SK-N-SH (cell line): ENCODE data around the gene CCL26. TPM values are rescaled to one million over a fixed set of nuclear protein-coding genes. Genes with fewer than 3 reads are reported as not detected.
"Not testable (repeated sequence)": the region's sequence is repeated elsewhere in the genome, so short reads cannot be mapped to it uniquely, and the experiment has no call there.

Source experiments
- CTCF ChIA-PET: fragments of 300-600, 350-600 bp; formaldehyde crosslinking; extraction: SDS; loops from one replicate; lab custom pipeline; 2021; lab: Yijun Ruan, JAX
- POLR2A ChIA-PET: fragments of 350-600 bp; sonication (Branson Sonifier 250); formaldehyde crosslinking; extraction: SDS; loops from one replicate; lab custom pipeline; 2020; ENCODE audit warnings: antibody characterized with exemption, inconsistent platforms; lab: Yijun Ruan, JAX
- DNase-seq: peaks from one replicate; pipeline ENCODE4 v3.0.0; 2012
- H2AFZ ChIP-seq: fragments of 200-600 bp; sonication (generic); 2 replicates; pipeline ENCODE4 v1.8.1; 2016; ENCODE audit warnings: antibody characterized with exemption, mild to moderate bottlenecking, low read depth
- H3F3A ChIP-seq: fragments of 200-600 bp; sonication (generic); replicated peaks from 2 replicates; pipeline ENCODE3; 2016; ENCODE audit warnings: antibody characterized with exemption, mild to moderate bottlenecking; ENCODE audit not compliant: insufficient read depth
- H3K27ac ChIP-seq, 2 experiments: fragments of 200-500 bp in 1 of 2; fragments of 200-600 bp in 1 of 2; sonication (Bioruptor generic) in 1 of 2; sonication (generic), shearing (Covaris generic) in 1 of 2; 2 replicates each; pipeline versions ENCODE4 v1.5.1 to v1.6.1; 2014 to 2016; ENCODE audit warnings: low read depth in 2 of 2, inconsistent platforms in 1 of 2, low read length in 1 of 2, mild to moderate bottlenecking in 1 of 2, mixed read lengths in 1 of 2
- H3K27me3 ChIP-seq: fragments of 200-600 bp; sonication (generic), shearing (Covaris generic); 2 replicates; pipeline ENCODE4 v1.6.1; 2016; ENCODE audit warnings: mixed run types; ENCODE audit not compliant: insufficient read depth
- H3K36me3 ChIP-seq, 2 experiments: fragments of 200-500 bp in 1 of 2; fragments of 200-600 bp in 1 of 2; sonication (Bioruptor generic) in 1 of 2; sonication (generic) in 1 of 2; replicated peaks in 1 of 2; 2 replicates each; pipeline versions ENCODE3 to v1.5.1; 2014 to 2016; ENCODE audit warnings: low read length in 1 of 2, mild to moderate bottlenecking in 1 of 2; ENCODE audit not compliant: insufficient read depth in 2 of 2, control insufficient read depth in 1 of 2
- H3K4me1 ChIP-seq, 2 experiments: fragments of 200-500 bp in 1 of 2; fragments of 200-600 bp in 1 of 2; sonication (Bioruptor generic) in 1 of 2; sonication (generic), shearing (Covaris generic) in 1 of 2; 2 replicates each; pipeline versions ENCODE4 v1.5.1 to v1.6.1; 2014 to 2016; ENCODE audit warnings: low read depth in 1 of 2, low read length in 1 of 2, mixed run types in 1 of 2; ENCODE audit not compliant: insufficient read depth in 2 of 2, control insufficient read depth in 1 of 2
- H3K4me2 ChIP-seq: fragments of 200-600 bp; sonication (generic), shearing (Covaris generic); 2 replicates; pipeline ENCODE4 v1.6.1; 2017; ENCODE audit warnings: mixed run types
- H3K4me3 ChIP-seq, 2 experiments: fragments of 200-500 bp in 1 of 2; fragments of 200-600 bp in 1 of 2; sonication (Bioruptor generic) in 1 of 2; sonication (generic), shearing (Covaris generic) in 1 of 2; 2 replicates each; pipeline versions ENCODE4 v1.5.1 to v1.8.1; 2014 to 2016; ENCODE audit warnings: low read depth in 2 of 2, inconsistent platforms in 1 of 2, low read length in 1 of 2, mild to moderate bottlenecking in 1 of 2, mixed read lengths in 1 of 2, moderate library complexity in 1 of 2
- H3K79me2 ChIP-seq: fragments of 200-600 bp; sonication (generic); 2 replicates; pipeline ENCODE4 v1.8.1; 2017; ENCODE audit warnings: mild to moderate bottlenecking; ENCODE audit not compliant: insufficient read depth
- H3K9ac ChIP-seq: fragments of 200-600 bp; sonication (generic); 2 replicates; pipeline ENCODE4 v1.6.1; 2017; ENCODE audit warnings: mixed run types
- H3K9me2 ChIP-seq: fragments of 200-600 bp; sonication (generic); 2 replicates; pipeline ENCODE4 v1.6.1; 2017; ENCODE audit warnings: mixed run types
- H3K9me3 ChIP-seq: fragments of 200-600 bp; sonication (generic); 2 replicates; pipeline ENCODE4 v1.6.1; 2017; ENCODE audit warnings: mixed run types, mild to moderate bottlenecking, moderate library complexity
- H4K20me1 ChIP-seq: fragments of 200-600 bp; sonication (generic); 2 replicates; pipeline ENCODE4 v1.6.1; 2017; ENCODE audit warnings: mild to moderate bottlenecking, mixed run types; ENCODE audit not compliant: insufficient read depth
- CTCF ChIP-seq: fragments of 200-600 bp; sonication (generic); IDR thresholded peaks from 2 replicates; pipeline ENCODE4 v1.6.1; 2017; ENCODE audit warnings: antibody characterized with exemption, mild to moderate bottlenecking, moderate library complexity
- EZH2phosphoT487 ChIP-seq: fragments of 200-600 bp; sonication (generic); IDR thresholded peaks from 2 replicates; pipeline ENCODE4 v1.6.1; 2017; ENCODE audit warnings: low read depth, mixed run types, mild to moderate bottlenecking, antibody characterized with exemption, moderate library complexity, borderline replicate concordance
- FOXJ3 ChIP-seq: sonication (generic); formaldehyde crosslinking; IDR thresholded peaks from 2 replicates; pipeline ENCODE4 v1.5.1; 2020; ENCODE audit warnings: mild to moderate bottlenecking, missing genetic modification reagents
- IRF3 ChIP-seq: fragments of 150-350 bp; IDR thresholded peaks from 2 replicates; pipeline ENCODE4 v1.6.1; 2016; ENCODE audit warnings: mild to moderate bottlenecking, low read depth, low read length
- MAX ChIP-seq: IDR thresholded peaks from 2 replicates; pipeline ENCODE4 v1.4.0; 2012; ENCODE audit warnings: low read depth
- MEF2A ChIP-seq: IDR thresholded peaks from 2 replicates; pipeline ENCODE4 v1.4.0; 2012; ENCODE audit warnings: low read depth, borderline replicate concordance
- NFIC ChIP-seq: IDR thresholded peaks from 2 replicates; pipeline ENCODE4 v1.4.0; 2012; ENCODE audit warnings: borderline replicate concordance
- POLR2AphosphoS5 ChIP-seq: IDR thresholded peaks from 2 replicates; pipeline ENCODE4 v1.6.1; 2012; ENCODE audit warnings: low read depth, low read length
- RAD21 ChIP-seq: IDR thresholded peaks from 2 replicates; pipeline ENCODE4 v1.6.1; 2012; ENCODE audit warnings: mild to moderate bottlenecking, low read length
- RFX5 ChIP-seq: IDR thresholded peaks from 2 replicates; pipeline ENCODE4 v1.6.1; 2012; ENCODE audit warnings: mild to moderate bottlenecking, improper control_type of control experiment, low read length
- RXRA ChIP-seq: IDR thresholded peaks from 2 replicates; pipeline ENCODE4 v1.4.0; 2012; ENCODE audit warnings: low read depth, mild to moderate bottlenecking, borderline replicate concordance
- SIN3A ChIP-seq: IDR thresholded peaks from 2 replicates; pipeline ENCODE4 v1.6.1; 2012; ENCODE audit warnings: low read depth, mild to moderate bottlenecking, low read length, moderate library complexity, borderline replicate concordance
- TCF12 ChIP-seq: IDR thresholded peaks from 2 replicates; pipeline ENCODE4 v1.4.0; 2012
- USF1 ChIP-seq: IDR thresholded peaks from 2 replicates; pipeline ENCODE4 v1.4.0; 2012; ENCODE audit warnings: low read depth, borderline replicate concordance
- USF2 ChIP-seq: fragments of 150-350 bp; IDR thresholded peaks from 2 replicates; pipeline ENCODE4 v1.6.1; 2017; ENCODE audit warnings: antibody characterized with exemption, low read length, low read depth, borderline replicate concordance
- WGBS: methylation state at CpG from one replicate; pipeline ENCODE4 v1.1.6; 2017; ENCODE audit warnings: low lambda C conversion rate; 5-methylcytosine and 5-hydroxymethylcytosine counted together
- polyA plus RNA-seq, 3 experiments: library from polyadenylated mRNA; depleted of rRNA; stranded (reverse); fragments of >200 nt; gene quantifications; 2 replicates each; pipeline ENCODE4 v1.2.3, GENCODE V29; 2012

The CCL26 gene
- polyA plus RNA-seq, 1 of the 3 experiments (the other 2 are of a cell fraction), result not detected

- H3K4me2 ChIP-seq, POLR2A ChIA-PET: not testable (repeated sequence)
- CTCF ChIA-PET, result interaction anchor here (1.1 to 1.5 kb wide), 2 partner anchors 10 to 35 kb away, joined by 5 read pairs; no protein-coding TSS in a partner anchor
These were observed 44.7 kb downstream of the CCL26 start for GRCh38 chr7:75727351-75727750.

GRCh38 chr7:75725306-75725705 lies 46.7 kb downstream of the CCL26 start:
- Histone ChIP-seq H3K4me2 (no peak overlapping the region), H3K27ac (no peak overlapping the region), H3K9me2 (no peaks in the 10 kb centered on the region), H3K36me3 (no peaks in the 10 kb centered on the region), H3K9me3 (no peaks in the 10 kb centered on the region), H3K79me2 (no peaks in the 10 kb centered on the region), H3K4me3 (no peak overlapping the region), H3K27me3 (no peaks in the 10 kb centered on the region), H4K20me1 (no peaks in the 10 kb centered on the region), H2AFZ (no peak overlapping the region), H3K9ac (no peak overlapping the region), H3K4me1 (peaks cover 0 to 4% of the 10 kb centered on the region in 2 experiments; a peak in 1 of 4 replicates), H3F3A (no peaks in the 10 kb centered on the region)
- no peak for TF ChIP-seq MEF2A
- TF ChIP-seq RXRA, result no peak
- TF ChIP-seq NFIC, result no peak
- ChIA-PET POLR2A (no interaction called here), CTCF (no interaction called here)
- DNase-seq, result no peak
- 87% methylated on average over 6 of the region's 6 CpGs for WGBS

More at GRCh38 chr7:75727351-75727750, 44.7 kb downstream of the CCL26 start:
- H3K9me2 ChIP-seq, DNase-seq, H3K27ac ChIP-seq, H3F3A ChIP-seq, H3K4me1 ChIP-seq, H3K9me3 ChIP-seq, H3K79me2 ChIP-seq, H4K20me1 ChIP-seq, H3K9ac ChIP-seq, H3K36me3 ChIP-seq, H3K27me3 ChIP-seq, H3K4me3 ChIP-seq: not testable (repeated sequence)
- H2AFZ ChIP-seq, result 0 out of 2 replicates have a peak overlapping the region, but pooled peaks have one; percentile 0
- WGBS, result 94% methylated on average over 6 of the region's 6 CpGs

- ChIA-PET CTCF (interaction anchor here (1.7 kb wide), 1 partner anchor 39 kb away, joined by 5 read pairs; no protein-coding TSS in a partner anchor), POLR2A (no interaction called here)
- 95% methylated on average over 3 of the region's 3 CpGs for WGBS
- no peak for DNase-seq
- H3K9me2 ChIP-seq, result no peaks in the 10 kb centered on the region
- H3K9me3 ChIP-seq, result no peaks in the 10 kb centered on the region
- no peak overlapping the region for H3K27ac ChIP-seq
- H3K4me2 ChIP-seq, result no peak overlapping the region
- no peaks in the 10 kb centered on the region for H3K79me2 ChIP-seq
- H3K4me1 ChIP-seq, result peaks cover 0 to 4% of the 10 kb centered on the region in 2 experiments; a peak in 1 of 4 replicates
- H3K36me3 ChIP-seq, result no peaks in the 10 kb centered on the region
- no peaks in the 10 kb centered on the region for H3K27me3 ChIP-seq
- H3K9ac ChIP-seq, result no peak overlapping the region
- H3K4me3 ChIP-seq, result no peak overlapping the region
- H4K20me1 ChIP-seq, result no peaks in the 10 kb centered on the region
- H3F3A ChIP-seq, result no peaks in the 10 kb centered on the region
- H2AFZ ChIP-seq, result no peak overlapping the region
- no peak for TF ChIP-seq SIN3A
- no peak for TF ChIP-seq USF2
- TF ChIP-seq FOXJ3, result no peak
- no peak for TF ChIP-seq IRF3
- no peak for TF ChIP-seq EZH2phosphoT487
- TF ChIP-seq RFX5, result no peak
- TF ChIP-seq USF1, result no peak
- TF ChIP-seq CTCF, result no peak
- no peak for TF ChIP-seq POLR2AphosphoS5
- TF ChIP-seq RAD21, result no peak
- TF ChIP-seq MAX, result no peak
- TF ChIP-seq TCF12, result no peak
These were observed 48.6 kb downstream of the CCL26 start for GRCh38 chr7:75723444-75723843.
